Body of pancreas (tissue), 4 donors: ENCODE data around the gene CALML3.

ENCODE experiments used
- CTCF ChIP-seq, 7 experiments: fragments of 450-650 bp in 4 of 7; fragments of 200-600 bp in 3 of 7; sonication (generic) in 3 of 7; IDR thresholded peaks; one replicate each; pipeline ENCODE4 v1.5.1; 2016 to 2019; ENCODE audit warnings: antibody characterized with exemption in 7 of 7
- POLR2A ChIP-seq, 3 donors: fragments of 450-650 bp; IDR thresholded peaks; one replicate each; pipeline ENCODE4 v1.6.1; 2016; ENCODE audit warnings: antibody characterized with exemption in 3 of 3, mild to moderate bottlenecking in 2 of 3

DNA sequence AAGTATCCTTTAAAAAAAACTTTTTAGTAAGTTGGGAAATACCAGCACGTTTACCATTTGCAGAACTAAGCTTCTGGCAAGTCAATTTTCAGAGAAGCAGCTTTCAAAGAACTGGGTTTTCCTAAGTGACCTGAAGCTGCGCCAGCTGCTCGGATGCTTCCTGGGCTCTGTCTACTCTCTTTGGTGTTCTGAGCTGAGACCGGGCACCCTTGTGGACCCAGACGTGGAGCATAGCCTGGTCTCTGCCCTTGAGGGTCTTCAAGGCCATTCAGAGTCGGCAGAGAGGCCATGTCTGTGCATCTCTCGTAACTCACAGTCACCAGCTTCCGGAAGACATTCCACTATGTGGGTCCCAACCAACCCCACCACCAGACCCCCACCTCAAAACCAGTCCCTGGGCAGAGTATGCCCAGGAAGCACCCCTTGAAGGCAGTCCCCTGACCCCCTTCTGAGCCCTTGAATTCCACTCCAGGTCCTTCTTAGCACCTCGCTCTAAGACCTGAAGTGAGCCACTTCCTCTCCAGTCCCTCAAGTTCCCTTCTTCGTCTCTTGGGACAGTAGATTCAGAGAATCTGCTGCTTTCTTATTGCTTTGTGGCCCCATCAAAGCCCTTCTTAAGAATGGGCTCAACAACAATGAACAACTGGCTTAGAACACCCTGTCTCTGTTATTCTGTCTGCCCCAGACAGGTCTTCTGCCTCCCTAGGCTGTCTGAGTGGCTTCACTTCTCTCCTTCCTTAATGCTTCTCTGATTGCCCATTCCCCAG, 33.9 kb upstream of the CALML3 start:
- no peak for TF ChIP-seq CTCF (IDR thresholded peaks at IDR 0.05)
- TF ChIP-seq POLR2A (IDR thresholded peaks at IDR 0.05): no peak
